Thoracic aorta (tissue), 2 donors: ENCODE data around the gene BAZ1A. TPM values are rescaled to one million over a fixed set of nuclear protein-coding genes. Genes with fewer than 3 reads are reported as not detected.

Source experiments
- ATAC-seq: fragments of 150-250 bp; one replicate; pipeline ENCODE4 v1.8.0; 2017; ENCODE audit warnings: low read depth; ENCODE audit not compliant: insufficient number of reproducible peaks, low FRiP score
- DNase-seq: peaks from one replicate; pipeline ENCODE4 v3.0.0-alpha.2; 2020; ENCODE audit warnings: low spot score
- H3K27ac ChIP-seq, 2 donors: fragments of 200-600 bp; sonication (generic); 1 replicate in 1 of 2; 2 replicates in 1 of 2; pipeline ENCODE4 v1.5.1; 2016; ENCODE audit warnings: mild to moderate bottlenecking in 2 of 2, moderate library complexity in 2 of 2
- H3K27me3 ChIP-seq: fragments of 200-600 bp; sonication (generic); replicated peaks from 2 replicates; pipeline ENCODE4 v1.6.0; 2016; ENCODE audit warnings: mild to moderate bottlenecking; ENCODE audit not compliant: insufficient read depth
- H3K36me3 ChIP-seq: fragments of 200-600 bp; sonication (generic); one replicate; pipeline ENCODE4 v1.5.1; 2016
- H3K4me1 ChIP-seq, 2 donors: fragments of 200-600 bp; sonication (generic); 1 replicate in 1 of 2; 2 replicates in 1 of 2; pipeline versions ENCODE4 v1.5.1 to v1.6.0; 2016; ENCODE audit warnings: low read depth in 2 of 2, mild to moderate bottlenecking in 1 of 2; ENCODE audit not compliant: control insufficient read depth in 1 of 2
- H3K4me3 ChIP-seq: fragments of 200-600 bp; sonication (generic); 2 replicates; pipeline ENCODE4 v1.5.1; 2016; ENCODE audit warnings: mild to moderate bottlenecking
- H3K9me3 ChIP-seq: fragments of 200-600 bp; sonication (generic); 2 replicates; pipeline ENCODE4 v1.5.1; 2016
- CTCF ChIP-seq: fragments of 200-600 bp; sonication (generic); IDR thresholded peaks from one replicate; pipeline ENCODE4 v1.5.1; 2019; ENCODE audit warnings: antibody characterized with exemption
- total RNA-seq, 2 donors: library from RNA; depleted of rRNA; stranded (reverse); fragments of >200 nt; gene quantifications; one replicate each; pipeline versions ENCODE4 v1.1.0 to v1.2.3, GENCODE V29; 2016

BAZ1A gene
- total RNA-seq, 2 donors from 2014 or later, result 16.1 to 51.6 TPM

- no peak overlapping the region for H3K4me3 ChIP-seq
- no peak for ATAC-seq
- no peak for DNase-seq
- peaks cover 20% of the 10 kb centered on the region for H3K36me3 ChIP-seq
- H3K4me1 ChIP-seq, result no peaks in the 10 kb centered on the region
- no peak overlapping the region for H3K27ac ChIP-seq
- H3K9me3 ChIP-seq, result no peaks in the 10 kb centered on the region
- TF ChIP-seq CTCF, result no peak
- no peaks in the 10 kb centered on the region for H3K27me3 ChIP-seq
Measured at GRCh38 chr14:34766060-34766459, 109.1 kb downstream of the BAZ1A start.

- no peak for DNase-seq
- TF ChIP-seq CTCF, result no peak
- Histone ChIP-seq H3K27me3 (no peaks in the 10 kb centered on the region), H3K36me3 (peaks cover 5% of the 10 kb centered on the region), H3K9me3 (no peaks in the 10 kb centered on the region), H3K4me1 (no peaks in the 10 kb centered on the region), H3K27ac (no peak overlapping the region), H3K4me3 (no peak overlapping the region)
- ATAC-seq, result no peak
Measured at GRCh38 chr14:34755215-34755614, 119.9 kb downstream of the BAZ1A start.

- no peak for ATAC-seq
- DNase-seq, result no peak
- Histone ChIP-seq H3K4me3 (no peak overlapping the region), H3K27me3 (no peaks in the 10 kb centered on the region), H3K4me1 (no peaks in the 10 kb centered on the region), H3K9me3 (no peaks in the 10 kb centered on the region), H3K27ac (no peak overlapping the region), H3K36me3 (peaks cover 5% of the 10 kb centered on the region)
- TF ChIP-seq CTCF, result no peak
Measured at GRCh38 chr14:34754687-34755086, 120.5 kb downstream of the BAZ1A start.

- ATAC-seq (no peak), DNase-seq (no peak)
- Histone ChIP-seq H3K27me3 (no peaks in the 10 kb centered on the region), H3K27ac (no peak overlapping the region), H3K4me1 (no peaks in the 10 kb centered on the region), H3K9me3 (no peaks in the 10 kb centered on the region), H3K4me3 (no peak overlapping the region), H3K36me3 (no peaks in the 10 kb centered on the region)
- no peak for TF ChIP-seq CTCF
Measured at GRCh38 chr14:34750670-34751069, 124.5 kb downstream of the BAZ1A start.

GRCh38 chr14:34750233-34750632 lies 124.9 kb downstream of the BAZ1A start:
- Histone ChIP-seq H3K4me3 (no peak overlapping the region), H3K4me1 (no peaks in the 10 kb centered on the region), H3K9me3 (no peaks in the 10 kb centered on the region), H3K27me3 (no peaks in the 10 kb centered on the region), H3K36me3 (no peaks in the 10 kb centered on the region), H3K27ac (no peak overlapping the region)
- TF ChIP-seq CTCF, result no peak
- DNase-seq (no peak), ATAC-seq (no peak)
